ENCODE results near the gene CD2. TPM values are rescaled to one million over a fixed set of nuclear protein-coding genes. Genes with fewer than 3 reads are reported as not detected.

CD2 gene
- total and polyA plus RNA-seq, 2 donors (not counting 1 experiment from before 2014, with no cell fraction given): not detected

DNA sequence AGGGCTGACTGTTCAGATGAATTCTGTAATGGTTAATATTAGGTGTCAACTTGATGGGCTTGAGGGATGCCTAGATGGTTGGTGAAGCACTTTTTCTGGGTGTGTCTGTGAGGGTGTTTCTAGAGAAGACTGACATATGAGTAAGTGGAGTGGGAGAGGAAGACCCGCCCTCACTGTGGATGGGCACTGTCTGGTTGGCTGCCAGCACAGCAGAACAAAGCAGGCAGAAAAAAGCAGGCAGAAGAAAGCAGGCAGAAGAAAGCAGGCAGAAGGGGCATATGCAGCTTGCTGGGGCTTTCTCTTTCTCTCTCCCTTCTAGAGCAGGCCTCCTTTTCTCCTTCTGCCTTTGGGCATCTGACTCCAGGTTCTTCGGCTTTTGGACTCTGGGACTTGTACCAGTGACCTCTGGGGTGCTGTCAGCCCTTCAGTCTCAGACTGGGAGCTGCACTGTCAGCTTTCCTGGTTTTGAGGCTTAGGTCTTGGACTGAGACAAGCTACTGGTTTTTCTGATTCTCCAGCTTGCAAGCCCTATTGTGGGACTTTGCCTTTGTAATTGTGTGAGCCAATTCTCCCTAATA is 42.9 kb upstream of the CD2 start:
- no peak overlapping the region for H3K4me2 ChIP-seq (ENCODE audit: extremely low read depth, insufficient read depth, low read length)
- no peaks in the 10 kb centered on the region for H4K20me1 ChIP-seq (ENCODE audit: control insufficient read depth, extremely low read depth, insufficient read depth, low read length)
- no peak for DNase-seq (ENCODE audit: low read depth in 2 of 2)
- no peaks in the 10 kb centered on the region for H3K27me3 ChIP-seq (ENCODE audit: control insufficient read depth, insufficient read depth, low read length)
- H3K4me1 ChIP-seq (ENCODE audit: control insufficient read depth, extremely low read depth, insufficient read depth, low read length): no peaks in the 10 kb centered on the region
- H3K36me3 ChIP-seq (ENCODE audit: control insufficient read depth, insufficient read depth, low read length): no peaks in the 10 kb centered on the region
- H2AFZ ChIP-seq (ENCODE audit: low read length): no peak overlapping the region
- no peak overlapping the region for H3K4me3 ChIP-seq (replicated peaks in 1 of 4; ENCODE audit: control extremely low read depth in 1 of 4, insufficient read depth in 1 of 4, low read depth in 3 of 4, low read length in 4 of 4)
- H3K9ac ChIP-seq (ENCODE audit: insufficient read depth, low read length): no peak overlapping the region
- H3K9me3 ChIP-seq (ENCODE audit: control insufficient read depth, insufficient read depth, low read depth, low read length): no peaks in the 10 kb centered on the region
- TF ChIP-seq EZH2 (IDR thresholded peaks at IDR 0.05; ENCODE audit: low read length, missing control alignments): no peak
- TF ChIP-seq, protein P1, sequence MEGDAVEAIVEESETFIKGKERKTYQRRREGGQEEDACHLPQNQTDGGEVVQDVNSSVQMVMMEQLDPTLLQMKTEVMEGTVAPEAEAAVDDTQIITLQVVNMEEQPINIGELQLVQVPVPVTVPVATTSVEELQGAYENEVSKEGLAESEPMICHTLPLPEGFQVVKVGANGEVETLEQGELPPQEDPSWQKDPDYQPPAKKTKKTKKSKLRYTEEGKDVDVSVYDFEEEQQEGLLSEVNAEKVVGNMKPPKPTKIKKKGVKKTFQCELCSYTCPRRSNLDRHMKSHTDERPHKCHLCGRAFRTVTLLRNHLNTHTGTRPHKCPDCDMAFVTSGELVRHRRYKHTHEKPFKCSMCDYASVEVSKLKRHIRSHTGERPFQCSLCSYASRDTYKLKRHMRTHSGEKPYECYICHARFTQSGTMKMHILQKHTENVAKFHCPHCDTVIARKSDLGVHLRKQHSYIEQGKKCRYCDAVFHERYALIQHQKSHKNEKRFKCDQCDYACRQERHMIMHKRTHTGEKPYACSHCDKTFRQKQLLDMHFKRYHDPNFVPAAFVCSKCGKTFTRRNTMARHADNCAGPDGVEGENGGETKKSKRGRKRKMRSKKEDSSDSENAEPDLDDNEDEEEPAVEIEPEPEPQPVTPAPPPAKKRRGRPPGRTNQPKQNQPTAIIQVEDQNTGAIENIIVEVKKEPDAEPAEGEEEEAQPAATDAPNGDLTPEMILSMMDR (conservative IDR thresholded peaks at IDR 0.05 in 1 of 2, IDR thresholded peaks at IDR 0.05 in 1 of 2; ENCODE audit: low read depth in 1 of 2, low read length in 2 of 2): no peak
- H3K27ac ChIP-seq (ENCODE audit: insufficient read depth, low read length): no peak overlapping the region
- no peaks in the 10 kb centered on the region for H3K79me2 ChIP-seq (ENCODE audit: control insufficient read depth, insufficient read depth, low read length)

DNA sequence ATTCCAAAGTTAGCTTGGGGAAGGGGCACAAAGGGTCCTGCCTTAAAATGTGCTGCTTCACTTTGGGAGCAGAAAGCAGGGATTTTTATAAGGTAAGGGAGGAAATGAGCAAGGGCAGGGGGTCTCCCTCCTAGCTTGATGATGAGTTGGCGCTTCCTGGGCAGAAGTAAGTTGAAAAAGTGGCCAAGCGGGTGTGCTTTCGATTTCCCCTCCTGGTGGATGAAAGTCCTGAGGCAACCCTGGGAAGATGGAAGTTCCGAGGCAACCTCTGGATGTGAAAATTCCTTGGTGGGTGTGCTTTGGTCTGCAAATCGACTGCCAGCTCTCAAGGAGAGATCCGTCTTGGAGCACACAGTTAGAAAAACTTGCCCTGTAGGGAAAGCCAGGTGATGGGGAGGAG is 41.7 kb upstream of the CD2 start:
- H3K36me3 ChIP-seq (ENCODE audit: control insufficient read depth, insufficient read depth, low read length): no peaks in the 10 kb centered on the region
- H3K4me2 ChIP-seq (ENCODE audit: extremely low read depth, insufficient read depth, low read length): no peak overlapping the region
- no peak overlapping the region for H3K4me3 ChIP-seq (replicated peaks in 1 of 4; ENCODE audit: control extremely low read depth in 1 of 4, insufficient read depth in 1 of 4, low read depth in 3 of 4, low read length in 4 of 4)
- H3K9ac ChIP-seq (ENCODE audit: insufficient read depth, low read length): no peak overlapping the region
- no peaks in the 10 kb centered on the region for H4K20me1 ChIP-seq (ENCODE audit: control insufficient read depth, extremely low read depth, insufficient read depth, low read length)
- H2AFZ ChIP-seq (ENCODE audit: low read length): no peak overlapping the region
- no peak overlapping the region for H3K27ac ChIP-seq (ENCODE audit: insufficient read depth, low read length)
- H3K4me1 ChIP-seq (ENCODE audit: control insufficient read depth, extremely low read depth, insufficient read depth, low read length): no peaks in the 10 kb centered on the region
- H3K27me3 ChIP-seq (ENCODE audit: control insufficient read depth, insufficient read depth, low read length): no peaks in the 10 kb centered on the region
- no peak for TF ChIP-seq EZH2 (IDR thresholded peaks at IDR 0.05; ENCODE audit: low read length, missing control alignments)
- TF ChIP-seq, protein P1 (conservative IDR thresholded peaks at IDR 0.05 in 1 of 2, IDR thresholded peaks at IDR 0.05 in 1 of 2; ENCODE audit: low read depth in 1 of 2, low read length in 2 of 2): no peak
- no peak for DNase-seq (ENCODE audit: low read depth in 2 of 2)
- H3K79me2 ChIP-seq (ENCODE audit: control insufficient read depth, insufficient read depth, low read length): no peaks in the 10 kb centered on the region
- H3K9me3 ChIP-seq (ENCODE audit: control insufficient read depth, insufficient read depth, low read depth, low read length): no peaks in the 10 kb centered on the region

DNA sequence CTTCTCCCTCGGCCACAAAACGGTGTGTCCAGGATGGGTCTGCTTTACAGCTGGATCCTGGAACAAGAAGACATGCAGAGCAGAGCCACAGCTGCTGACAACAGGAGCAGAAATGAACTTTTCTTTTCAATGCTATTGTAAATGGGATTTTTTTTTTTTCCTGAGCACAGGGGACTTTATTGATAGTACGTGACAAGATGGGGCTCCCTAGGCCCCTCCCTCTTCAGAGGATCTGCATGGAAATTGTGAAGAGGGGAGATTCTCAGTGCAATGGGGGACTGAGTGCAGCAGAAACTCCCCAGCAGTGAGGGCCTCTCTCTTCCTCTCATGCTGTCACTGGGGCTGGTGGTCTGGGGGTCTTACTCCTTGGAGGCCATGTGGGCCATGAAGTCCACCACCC is 40.8 kb upstream of the CD2 start:
- DNase-seq (ENCODE audit: low read depth in 2 of 2): no peak
- H3K4me3 ChIP-seq (replicated peaks in 1 of 4; ENCODE audit: control extremely low read depth in 1 of 4, insufficient read depth in 1 of 4, low read depth in 3 of 4, low read length in 4 of 4): no peak overlapping the region
- no peaks in the 10 kb centered on the region for H4K20me1 ChIP-seq (ENCODE audit: control insufficient read depth, extremely low read depth, insufficient read depth, low read length)
- H3K4me1 ChIP-seq (ENCODE audit: control insufficient read depth, extremely low read depth, insufficient read depth, low read length): no peaks in the 10 kb centered on the region
- H2AFZ ChIP-seq (ENCODE audit: low read length): no peak overlapping the region
- H3K36me3 ChIP-seq (ENCODE audit: control insufficient read depth, insufficient read depth, low read length): no peaks in the 10 kb centered on the region
- H3K79me2 ChIP-seq (ENCODE audit: control insufficient read depth, insufficient read depth, low read length): no peaks in the 10 kb centered on the region
- TF ChIP-seq, protein P1 (conservative IDR thresholded peaks at IDR 0.05 in 1 of 2, IDR thresholded peaks at IDR 0.05 in 1 of 2; ENCODE audit: low read depth in 1 of 2, low read length in 2 of 2): no peak
- TF ChIP-seq EZH2 (IDR thresholded peaks at IDR 0.05; ENCODE audit: low read length, missing control alignments): no peak
- no peak overlapping the region for H3K4me2 ChIP-seq (ENCODE audit: extremely low read depth, insufficient read depth, low read length)
- no peaks in the 10 kb centered on the region for H3K9me3 ChIP-seq (ENCODE audit: control insufficient read depth, insufficient read depth, low read depth, low read length)
- no peak overlapping the region for H3K9ac ChIP-seq (ENCODE audit: insufficient read depth, low read length)
- H3K27me3 ChIP-seq (ENCODE audit: control insufficient read depth, insufficient read depth, low read length): no peaks in the 10 kb centered on the region
- H3K27ac ChIP-seq (ENCODE audit: insufficient read depth, low read length): no peak overlapping the region

Data from fibroblast of lung (primary cell).